SK-N-MC (cell line): ENCODE data around the gene ACER3.

Experiments
- EZH2 ChIP-seq: fragments of 200-600 bp; sonication (generic); IDR thresholded peaks from one replicate; pipeline ENCODE4 v1.6.1; 2017; ENCODE audit warnings: antibody characterized with exemption
- POLR2AphosphoS5 ChIP-seq: IDR thresholded peaks from 2 replicates; pipeline ENCODE4 v1.6.1; 2012; ENCODE audit warnings: mild to moderate bottlenecking, low read depth, low read length, borderline replicate concordance

DNA sequence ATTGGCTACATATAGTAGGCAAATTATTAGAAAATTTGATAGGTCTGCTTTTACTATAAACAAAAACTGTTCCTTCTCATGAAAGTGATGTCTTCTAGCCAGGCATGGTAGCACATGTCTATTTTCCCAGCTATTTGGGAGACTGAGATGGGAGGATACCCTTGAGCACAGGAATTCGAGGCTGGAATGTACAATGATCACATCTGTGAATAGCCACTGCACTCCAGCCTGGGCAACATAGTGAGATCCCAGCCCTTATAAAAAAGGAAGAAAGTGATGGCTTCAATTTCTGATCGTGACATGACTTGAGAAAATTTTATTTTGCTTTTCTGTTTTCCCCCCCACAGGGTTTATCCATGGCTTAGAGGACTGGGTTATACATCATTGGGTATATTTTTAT is 154.0 kb downstream of the ACER3 start:
- no peak for TF ChIP-seq EZH2
- no peak for TF ChIP-seq POLR2AphosphoS5
